IMR-90 (cell line): Measurements from ENCODE around the gene MBTPS2. TPM values are rescaled to one million over a fixed set of nuclear protein-coding genes. Genes with fewer than 3 reads are reported as not detected.

Experiments used
- ATAC-seq: fragments of 200-7000 bp; cut with Tn5 transposase; 2 replicates; pipeline ENCODE4 v1.9.1; 2020; ENCODE audit warnings: low read depth, mild to moderate bottlenecking, moderate library complexity
- BruUV-seq: library from RNA; stranded (reverse); fragments of 400-500 nt; replicated peaks from 2 replicates; lab custom pipeline; 2021; lab: Mats Ljungman, UMichigan
- CTCF ChIA-PET: fragments of 300-600 bp; formaldehyde crosslinking; extraction: SDS; loops from one replicate; lab custom pipeline; 2021; ENCODE audit warnings: antibody characterized with exemption; lab: Yijun Ruan, JAX
- POLR2A ChIA-PET: fragments of 300-600 bp; sonication (Branson Sonifier 250); formaldehyde crosslinking; loops from one replicate; lab custom pipeline; 2022; ENCODE audit warnings: antibody characterized with exemption; ENCODE audit not compliant: unreplicated experiment; lab: Charles Lee
- DNase-seq: peaks from one replicate; pipeline ENCODE4 v3.0.0; 2013
- H2AFZ ChIP-seq: replicated peaks from 2 replicates; pipeline ENCODE3; 2013; ENCODE audit warnings: low read length, mild to moderate bottlenecking; ENCODE audit not compliant: poor library complexity
- H2AK5ac ChIP-seq: 2 replicates; pipeline ENCODE4 v1.6.1; 2013; ENCODE audit warnings: low read depth, low read length, inconsistent platforms
- H2AK9ac ChIP-seq: replicated peaks from 2 replicates; pipeline ENCODE3; 2013; ENCODE audit warnings: mild to moderate bottlenecking, low read depth, low read length, moderate library complexity; ENCODE audit not compliant: poor library complexity
- H2BK120ac ChIP-seq: 2 replicates; pipeline ENCODE4 v1.6.1; 2013; ENCODE audit warnings: low read depth, low read length, inconsistent platforms
- H2BK15ac ChIP-seq: 3 replicates; pipeline ENCODE4 v1.6.1; 2013; ENCODE audit warnings: low read depth, low read length, inconsistent platforms
- H2BK20ac ChIP-seq: 2 replicates; pipeline ENCODE4 v1.6.1; 2013; ENCODE audit warnings: low read depth, mild to moderate bottlenecking, inconsistent platforms, low read length, moderate library complexity
- H2BK5ac ChIP-seq: 2 replicates; pipeline ENCODE4 v1.6.1; 2013; ENCODE audit warnings: mild to moderate bottlenecking, low read depth, low read length, inconsistent platforms; ENCODE audit not compliant: poor library complexity, severe bottlenecking
- H3K14ac ChIP-seq: replicated peaks from 2 replicates; pipeline ENCODE4 v1.6.1; 2013; ENCODE audit warnings: low read depth, low read length, inconsistent platforms
- H3K18ac ChIP-seq: 2 replicates; pipeline ENCODE4 v1.6.1; 2013; ENCODE audit warnings: low read depth, low read length, control low read depth
- H3K23ac ChIP-seq: 2 replicates; pipeline ENCODE4 v1.6.1; 2013; ENCODE audit warnings: low read depth, low read length, inconsistent platforms
- H3K27ac ChIP-seq: 2 replicates; pipeline ENCODE4 v1.5.1; 2013; ENCODE audit warnings: mild to moderate bottlenecking, control low read depth, low read length; ENCODE audit not compliant: insufficient read depth
- H3K27me3 ChIP-seq: 2 replicates; pipeline ENCODE4 v1.6.1; 2013; ENCODE audit warnings: low read length; ENCODE audit not compliant: control insufficient read depth, insufficient read depth
- H3K36me3 ChIP-seq: 2 replicates; pipeline ENCODE4 v1.6.1; 2013; ENCODE audit warnings: low read length, mixed read lengths; ENCODE audit not compliant: control insufficient read depth, insufficient read depth
- H3K4ac ChIP-seq: 2 replicates; pipeline ENCODE4 v1.6.1; 2013; ENCODE audit warnings: low read depth, low read length, inconsistent platforms
- H3K4me1 ChIP-seq: 2 replicates; pipeline ENCODE4 v1.6.1; 2013; ENCODE audit warnings: low read length, mixed read lengths; ENCODE audit not compliant: control insufficient read depth, insufficient read depth
- H3K4me2 ChIP-seq: 2 replicates; pipeline ENCODE4 v1.6.1; 2013; ENCODE audit warnings: low read depth, mild to moderate bottlenecking, control low read depth, low read length, moderate library complexity
- H3K4me3 ChIP-seq: 2 replicates; pipeline ENCODE4 v1.5.1; 2013; ENCODE audit warnings: low read depth, mild to moderate bottlenecking, control low read depth, low read length, moderate library complexity; ENCODE audit not compliant: insufficient read depth
- H3K56ac ChIP-seq: 2 replicates; pipeline ENCODE4 v1.6.1; 2013; ENCODE audit warnings: low read length, inconsistent platforms; ENCODE audit not compliant: insufficient read depth; ENCODE audit errors: extremely low read depth
- H3K79me1 ChIP-seq, 2 experiments: 2 replicates each; pipeline ENCODE4 v1.6.1; 2013; ENCODE audit warnings: low read length in 2 of 2, inconsistent platforms in 1 of 2, low read depth in 1 of 2
- H3K9ac ChIP-seq: 2 replicates; pipeline ENCODE4 v1.6.1; 2013; ENCODE audit warnings: low read depth, low read length, control low read depth
- H3K9me1 ChIP-seq: 2 replicates; pipeline ENCODE4 v1.6.1; 2013; ENCODE audit warnings: low read length, inconsistent platforms; ENCODE audit not compliant: insufficient read depth
- H3K9me3 ChIP-seq: 2 replicates; pipeline ENCODE4 v1.6.1; 2013; ENCODE audit warnings: low read length; ENCODE audit not compliant: control insufficient read depth, insufficient read depth
- H4K20me1 ChIP-seq: 2 replicates; pipeline ENCODE4 v1.6.1; 2013; ENCODE audit warnings: low read length, inconsistent platforms; ENCODE audit not compliant: insufficient read depth
- H4K5ac ChIP-seq: 2 replicates; pipeline ENCODE4 v1.6.1; 2013; ENCODE audit warnings: mild to moderate bottlenecking, low read depth, low read length, control low read depth
- H4K8ac ChIP-seq, 2 experiments: 2 replicates each; pipeline ENCODE4 v1.6.1; 2013; ENCODE audit warnings: low read depth in 2 of 2, low read length in 2 of 2, control low read depth in 1 of 2, inconsistent platforms in 1 of 2
- H4K91ac ChIP-seq: 2 replicates; pipeline ENCODE4 v1.6.1; 2013; ENCODE audit warnings: low read depth, low read length, inconsistent platforms; ENCODE audit not compliant: insufficient read depth
- BHLHE40 ChIP-seq: fragments of 150-350 bp; IDR thresholded peaks from 2 replicates; pipeline ENCODE4 v1.6.1; 2016; ENCODE audit warnings: mild to moderate bottlenecking, low read depth, low read length
- CEBPB ChIP-seq: IDR thresholded peaks from 2 replicates; pipeline ENCODE4 v1.6.1; 2012; ENCODE audit warnings: low read depth, low read length, improper control_type of control experiment
- CHD1 ChIP-seq: IDR thresholded peaks from 2 replicates; pipeline ENCODE4 v1.6.1; 2012; ENCODE audit warnings: low read depth, low read length, improper control_type of control experiment
- FOS ChIP-seq: fragments of 150-350 bp; IDR thresholded peaks from 2 replicates; pipeline ENCODE4 v1.6.1; 2016; ENCODE audit warnings: low read depth, low read length
- MAFK ChIP-seq: IDR thresholded peaks from 2 replicates; pipeline ENCODE4 v1.6.1; 2012; ENCODE audit warnings: low read depth, low read length, improper control_type of control experiment
- MAZ ChIP-seq: IDR thresholded peaks from 2 replicates; pipeline ENCODE4 v1.6.1; 2012; ENCODE audit warnings: low read depth, mild to moderate bottlenecking, low read length, improper control_type of control experiment, moderate library complexity, borderline replicate concordance
- MXI1 ChIP-seq: IDR thresholded peaks from 2 replicates; pipeline ENCODE4 v1.6.1; 2012; ENCODE audit warnings: low read depth, mild to moderate bottlenecking, low read length, moderate library complexity, borderline replicate concordance
- NFE2L2 ChIP-seq: fragments of 150-350 bp; IDR thresholded peaks from 2 replicates; pipeline ENCODE4 v1.6.1; 2016; ENCODE audit warnings: low read depth, mild to moderate bottlenecking, low read length
- POLR2A ChIP-seq: IDR thresholded peaks from 2 replicates; pipeline ENCODE4 v1.6.1; 2012; ENCODE audit warnings: mild to moderate bottlenecking, low read depth, low read length
- RAD21 ChIP-seq: IDR thresholded peaks from 2 replicates; pipeline ENCODE4 v1.6.1; 2012; ENCODE audit warnings: low read length, improper control_type of control experiment
- RCOR1 ChIP-seq: IDR thresholded peaks from 2 replicates; pipeline ENCODE4 v1.6.1; 2012; ENCODE audit warnings: mild to moderate bottlenecking, low read length, improper control_type of control experiment; ENCODE audit not compliant: insufficient replicate concordance
- RFX5 ChIP-seq: IDR thresholded peaks from 2 replicates; pipeline ENCODE4 v1.8.0; 2012; ENCODE audit warnings: low read depth, mild to moderate bottlenecking, low read length, moderate library complexity
- SMC3 ChIP-seq: fragments of 150-350 bp; IDR thresholded peaks from 2 replicates; pipeline ENCODE4 v1.6.1; 2016; ENCODE audit warnings: low read depth, mild to moderate bottlenecking, antibody characterized with exemption, low read length, moderate library complexity
- WGBS, 2 experiments: methylation state at CpG; one replicate each; pipeline versions ENCODE4 v1.1.5 to v1.1.7; 2013; ENCODE audit warnings: missing lambda C conversion rate in 2 of 2; ENCODE audit not compliant: insufficient read length in 1 of 2; ENCODE audit errors: extremely low coverage in 2 of 2; 5-methylcytosine and 5-hydroxymethylcytosine counted together
- dilution Hi-C: fragments of 300-500 bp; cut with HindIII; formaldehyde crosslinking; loops from one replicate; pipeline ENCODE4 v1.14.3; 2018; ENCODE audit warnings: low sequenced_read_pairs; ENCODE audit not compliant: unreplicated experiment
- in situ Hi-C: fragments of 300-500 bp; cut with MboI; formaldehyde crosslinking; loops from 3 replicates; pipeline ENCODE4 v1.14.3; 2019; ENCODE audit warnings: low sequenced_read_pairs, inconsistent platforms, mixed read lengths
- intact Hi-C: fragments of 100-400 bp; cut with micrococcal nuclease; formaldehyde crosslinking; loops from 2 replicates; pipeline ENCODE4 v1.10.0; 2022
- polyA plus RNA-seq, 3 experiments: library from polyadenylated mRNA; depleted of rRNA; stranded (reverse); fragments of >200 nt; gene quantifications; 2 replicates each; pipeline ENCODE4 v1.2.3, GENCODE V29; 2012; ENCODE audit warnings: low replicate concordance in 1 of 3
- total RNA-seq: library from RNA; depleted of rRNA; stranded (reverse); fragments of >200 nt; gene quantifications from 2 replicates; pipeline ENCODE4 v1.2.3, GENCODE V29; 2012
- TF ChIP-seq, protein P1 (sequence below): conservative IDR thresholded peaks from 2 replicates; pipeline ENCODE4 v1.5.1; 2012; ENCODE audit warnings: mild to moderate bottlenecking, low read depth, low read length, improper control_type of control experiment
- TF ChIP-seq, protein P2 (sequence below): fragments of 150-350 bp; IDR thresholded peaks from 2 replicates; pipeline ENCODE4 v1.6.1; 2016; ENCODE audit warnings: low read depth, mild to moderate bottlenecking, low read length, moderate library complexity, borderline replicate concordance
- TF ChIP-seq, protein P3 (sequence below): fragments of 150-350 bp; IDR thresholded peaks from 2 replicates; pipeline ENCODE4 v1.6.1; 2017; ENCODE audit warnings: mild to moderate bottlenecking, antibody characterized with exemption, low read length, low read depth

Gene MBTPS2
- total and polyA plus RNA-seq, 2 of the 4 experiments (the other 2 are of a cell fraction) = 4.7 to 12.4 TPM

DNA sequence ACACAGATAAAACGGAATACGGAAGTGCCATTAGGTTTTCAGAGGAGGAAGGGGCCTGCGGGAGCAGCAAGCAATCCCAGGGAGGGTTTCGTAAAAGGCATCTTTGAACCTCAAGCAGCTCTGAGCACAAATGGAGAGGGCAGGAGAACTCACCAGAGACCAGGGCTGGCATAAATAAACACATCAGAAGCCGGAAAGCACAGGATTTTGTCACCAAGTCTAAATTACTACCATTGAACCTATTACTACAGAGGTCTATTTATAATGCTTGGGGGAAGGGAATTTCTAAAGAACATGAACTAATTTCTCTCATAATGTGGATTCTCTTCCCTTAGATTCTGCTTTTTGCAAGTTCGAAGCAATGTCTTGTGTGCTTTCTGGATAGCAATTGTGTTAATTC is 39.6 kb upstream of the MBTPS2 start:
- H3K4ac ChIP-seq = no peak overlapping the region
- no peak overlapping the region for H2BK15ac ChIP-seq
- H2BK120ac ChIP-seq = no peak overlapping the region
- no peak for ATAC-seq
- H4K5ac ChIP-seq = no peak overlapping the region
- H2BK5ac ChIP-seq = no peak overlapping the region
- no peaks in the 10 kb centered on the region for H3K79me1 ChIP-seq
- no peak overlapping the region for H3K18ac ChIP-seq
- H3K9me1 ChIP-seq = no peaks in the 10 kb centered on the region
- no peak overlapping the region for H3K14ac ChIP-seq
- H3K9me3 ChIP-seq = no peaks in the 10 kb centered on the region
- H3K9ac ChIP-seq = no peak overlapping the region
- in situ Hi-C loops (no loop called here), intact Hi-C loops (no loop called here), dilution Hi-C loops (no loop called here)
- no peak overlapping the region for H3K4me2 ChIP-seq
- DNase-seq = no peak
- no peak overlapping the region for H2BK20ac ChIP-seq
- no peak overlapping the region for H2AK9ac ChIP-seq
- no peak overlapping the region for H3K56ac ChIP-seq
- no peaks in the 10 kb centered on the region for H3K36me3 ChIP-seq
- no peaks in the 10 kb centered on the region for H4K20me1 ChIP-seq
- no peak overlapping the region for H2AK5ac ChIP-seq
- no CpG with 5 or more reads among the region's 6 CpGs for WGBS, 2 experiments
- no TSS peak for BruUV-seq
- TF ChIP-seq NFE2L2 (no peak), RCOR1 (no peak), MAZ (no peak), BHLHE40 (no peak), RAD21 (no peak), SMC3 (no peak), POLR2A (no peak), MAFK (no peak), MXI1 (no peak), FOS (no peak), RFX5 (no peak), CHD1 (no peak), CEBPB (no peak)
- TF ChIP-seq, protein P1, sequence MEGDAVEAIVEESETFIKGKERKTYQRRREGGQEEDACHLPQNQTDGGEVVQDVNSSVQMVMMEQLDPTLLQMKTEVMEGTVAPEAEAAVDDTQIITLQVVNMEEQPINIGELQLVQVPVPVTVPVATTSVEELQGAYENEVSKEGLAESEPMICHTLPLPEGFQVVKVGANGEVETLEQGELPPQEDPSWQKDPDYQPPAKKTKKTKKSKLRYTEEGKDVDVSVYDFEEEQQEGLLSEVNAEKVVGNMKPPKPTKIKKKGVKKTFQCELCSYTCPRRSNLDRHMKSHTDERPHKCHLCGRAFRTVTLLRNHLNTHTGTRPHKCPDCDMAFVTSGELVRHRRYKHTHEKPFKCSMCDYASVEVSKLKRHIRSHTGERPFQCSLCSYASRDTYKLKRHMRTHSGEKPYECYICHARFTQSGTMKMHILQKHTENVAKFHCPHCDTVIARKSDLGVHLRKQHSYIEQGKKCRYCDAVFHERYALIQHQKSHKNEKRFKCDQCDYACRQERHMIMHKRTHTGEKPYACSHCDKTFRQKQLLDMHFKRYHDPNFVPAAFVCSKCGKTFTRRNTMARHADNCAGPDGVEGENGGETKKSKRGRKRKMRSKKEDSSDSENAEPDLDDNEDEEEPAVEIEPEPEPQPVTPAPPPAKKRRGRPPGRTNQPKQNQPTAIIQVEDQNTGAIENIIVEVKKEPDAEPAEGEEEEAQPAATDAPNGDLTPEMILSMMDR = no peak
- TF ChIP-seq, protein P2, sequence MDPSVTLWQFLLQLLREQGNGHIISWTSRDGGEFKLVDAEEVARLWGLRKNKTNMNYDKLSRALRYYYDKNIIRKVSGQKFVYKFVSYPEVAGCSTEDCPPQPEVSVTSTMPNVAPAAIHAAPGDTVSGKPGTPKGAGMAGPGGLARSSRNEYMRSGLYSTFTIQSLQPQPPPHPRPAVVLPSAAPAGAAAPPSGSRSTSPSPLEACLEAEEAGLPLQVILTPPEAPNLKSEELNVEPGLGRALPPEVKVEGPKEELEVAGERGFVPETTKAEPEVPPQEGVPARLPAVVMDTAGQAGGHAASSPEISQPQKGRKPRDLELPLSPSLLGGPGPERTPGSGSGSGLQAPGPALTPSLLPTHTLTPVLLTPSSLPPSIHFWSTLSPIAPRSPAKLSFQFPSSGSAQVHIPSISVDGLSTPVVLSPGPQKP = no peak
- TF ChIP-seq, protein P3, sequence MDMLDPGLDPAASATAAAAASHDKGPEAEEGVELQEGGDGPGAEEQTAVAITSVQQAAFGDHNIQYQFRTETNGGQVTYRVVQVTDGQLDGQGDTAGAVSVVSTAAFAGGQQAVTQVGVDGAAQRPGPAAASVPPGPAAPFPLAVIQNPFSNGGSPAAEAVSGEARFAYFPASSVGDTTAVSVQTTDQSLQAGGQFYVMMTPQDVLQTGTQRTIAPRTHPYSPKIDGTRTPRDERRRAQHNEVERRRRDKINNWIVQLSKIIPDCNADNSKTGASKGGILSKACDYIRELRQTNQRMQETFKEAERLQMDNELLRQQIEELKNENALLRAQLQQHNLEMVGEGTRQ = no peak
- H3K4me1 ChIP-seq = no peaks in the 10 kb centered on the region
- H2AFZ ChIP-seq = no peak overlapping the region
- peaks cover 3% of the 10 kb centered on the region; the same call in 1 of the 2 replicates for H3K27me3 ChIP-seq
- H3K27ac ChIP-seq = no peak overlapping the region
- H4K8ac ChIP-seq = no peak overlapping the region
- no peak overlapping the region for H3K23ac ChIP-seq
- H4K91ac ChIP-seq = no peak overlapping the region
- ChIA-PET CTCF (no interaction called here), POLR2A (no interaction called here)
- H3K4me3 ChIP-seq = no peak overlapping the region
